Measurements from ENCODE around the gene TLX3.
"Not testable (repeated sequence)": the region's sequence is repeated elsewhere in the genome, so short reads cannot be mapped to it uniquely, and the experiment has no call there.

TLX3 gene

GRCh38 chr5:171291371-171291770 lies 17.7 kb upstream of the TLX3 start:
- no peaks in the 10 kb centered on the region for H3K9me3 Mint-ChIP-seq
- no peaks in the 10 kb centered on the region for H3K4me1 Mint-ChIP-seq
- ATAC-seq (no peak), DNase-seq (ENCODE audit: low spot score in 2 of 2) (no peak)
- H3K27ac Mint-ChIP-seq = no peak overlapping the region
- no peak overlapping the region for H3K4me3 Mint-ChIP-seq
- no peaks in the 10 kb centered on the region for H3K36me3 Mint-ChIP-seq

GRCh38 chr5:171295299-171295698 lies 13.7 kb upstream of the TLX3 start:
- no peaks in the 10 kb centered on the region for H3K9me3 Mint-ChIP-seq

GRCh38 chr5:171295801-171296200 lies 13.2 kb upstream of the TLX3 start:
- Mint-ChIP-seq H3K4me3 (no peak overlapping the region), H3K9me3 (no peaks in the 10 kb centered on the region), H3K36me3 (no peaks in the 10 kb centered on the region), H3K27ac (no peak overlapping the region), H3K4me1 (no peaks in the 10 kb centered on the region)
- DNase-seq (ENCODE audit: low spot score in 2 of 2) = no peak
- no peak for ATAC-seq

More at GRCh38 chr5:171295299-171295698, 13.7 kb upstream of the TLX3 start:
- H3K27ac Mint-ChIP-seq = no peak overlapping the region
- no peak overlapping the region for H3K4me3 Mint-ChIP-seq
- DNase-seq (ENCODE audit: low spot score in 2 of 2) (no peak), ATAC-seq (no peak)
- H3K4me1 Mint-ChIP-seq = no peaks in the 10 kb centered on the region
- H3K36me3 Mint-ChIP-seq = no peaks in the 10 kb centered on the region

- DNase-seq (ENCODE audit: low spot score in 2 of 2); H3K9me3 Mint-ChIP-seq; H3K36me3 Mint-ChIP-seq; H3K4me1 Mint-ChIP-seq; ATAC-seq; H3K4me3 Mint-ChIP-seq; H3K27ac Mint-ChIP-seq: not testable (repeated sequence)
Observed at GRCh38 chr5:171297941-171298340, 11.1 kb upstream of the TLX3 start.

GRCh38 chr5:171299228-171299627 lies 9.8 kb upstream of the TLX3 start:
- Mint-ChIP-seq H3K9me3 (no peaks in the 10 kb centered on the region), H3K4me3 (no peak overlapping the region), H3K27ac (no peak overlapping the region), H3K36me3 (no peaks in the 10 kb centered on the region), H3K4me1 (no peaks in the 10 kb centered on the region)
- ATAC-seq (no peak), DNase-seq (ENCODE audit: low spot score in 2 of 2) (no peak)

- ATAC-seq (no peak), DNase-seq (ENCODE audit: low spot score in 2 of 2) (no peak)
- Mint-ChIP-seq H3K36me3 (no peaks in the 10 kb centered on the region), H3K4me1 (no peaks in the 10 kb centered on the region), H3K27ac (no peak overlapping the region), H3K4me3 (no peak overlapping the region), H3K9me3 (no peaks in the 10 kb centered on the region)
Observed at GRCh38 chr5:171299851-171300250, 9.2 kb upstream of the TLX3 start.

GRCh38 chr5:171300358-171300757 lies 8.7 kb upstream of the TLX3 start:
- ATAC-seq (no peak), DNase-seq (ENCODE audit: low spot score in 2 of 2) (no peak)
- Mint-ChIP-seq H3K4me1 (no peaks in the 10 kb centered on the region), H3K4me3 (no peak overlapping the region), H3K9me3 (no peaks in the 10 kb centered on the region), H3K27ac (no peak overlapping the region), H3K36me3 (no peaks in the 10 kb centered on the region)

- Mint-ChIP-seq H3K9me3 (no peaks in the 10 kb centered on the region), H3K4me1 (peaks cover 13% of the 10 kb centered on the region), H3K36me3 (peaks cover 4% of the 10 kb centered on the region), H3K4me3 (no peak overlapping the region), H3K27ac (no peak overlapping the region)
- DNase-seq (ENCODE audit: low spot score in 2 of 2) (no peak), ATAC-seq (no peak)
Observed at GRCh38 chr5:171306166-171306565, 2.9 kb upstream of the TLX3 start.

- Mint-ChIP-seq H3K9me3 (no peaks in the 10 kb centered on the region), H3K27ac (no peak overlapping the region), H3K4me1 (peaks cover 13% of the 10 kb centered on the region), H3K4me3 (no peak overlapping the region), H3K36me3 (peaks cover 4% of the 10 kb centered on the region)
- DNase-seq (ENCODE audit: low spot score in 2 of 2) (no peak), ATAC-seq (no peak)
Observed at GRCh38 chr5:171306781-171307591, 2.1 kb upstream of the TLX3 start.

GRCh38 chr5:171307789-171308452 lies 1.1 kb upstream of the TLX3 start:
- DNase-seq (ENCODE audit: low spot score in 2 of 2) (no peak), ATAC-seq (no peak)
- Mint-ChIP-seq H3K4me3 (no peak overlapping the region), H3K36me3 (peaks cover 7% of the 10 kb centered on the region), H3K4me1 (peaks cover 20% of the 10 kb centered on the region), H3K9me3 (no peaks in the 10 kb centered on the region), H3K27ac (no peak overlapping the region)

GRCh38 chr5:171309276-171310211 lies 496 bp downstream of the TLX3 start:
- H3K36me3 Mint-ChIP-seq = peaks cover 12% of the 10 kb centered on the region
- no peaks in the 10 kb centered on the region for H3K9me3 Mint-ChIP-seq
- ATAC-seq (no peak), DNase-seq (ENCODE audit: low spot score in 2 of 2) (no peak)
- H3K27ac Mint-ChIP-seq = no peak overlapping the region
- peaks cover 30% of the 10 kb centered on the region for H3K4me1 Mint-ChIP-seq
- no peak overlapping the region for H3K4me3 Mint-ChIP-seq

- Mint-ChIP-seq H3K4me1 (peaks cover 30% of the 10 kb centered on the region), H3K27ac (peak overlapping the region; percentile 65), H3K4me3 (peak overlapping the region; percentile 30), H3K36me3 (peaks cover 12% of the 10 kb centered on the region), H3K9me3 (no peaks in the 10 kb centered on the region)
- ATAC-seq (no peak), DNase-seq (ENCODE audit: low spot score in 2 of 2) (no peak)
Observed at GRCh38 chr5:171310212-171310818, 1.3 kb downstream of the TLX3 start.

- H3K27ac Mint-ChIP-seq = peak overlapping the region; percentile 65
- H3K36me3 Mint-ChIP-seq = peaks cover 12% of the 10 kb centered on the region
- no peak for ATAC-seq
- H3K4me3 Mint-ChIP-seq = peak overlapping the region; percentile 30
- no peaks in the 10 kb centered on the region for H3K9me3 Mint-ChIP-seq
- DNase-seq (ENCODE audit: low spot score in 2 of 2) = no peak
- H3K4me1 Mint-ChIP-seq = peaks cover 32% of the 10 kb centered on the region
Observed at GRCh38 chr5:171310819-171311321, 1.8 kb downstream of the TLX3 start.

- ATAC-seq = peak; percentile 20
- Mint-ChIP-seq H3K27ac (no peak overlapping the region), H3K4me3 (peak overlapping the region; percentile 47)
Observed at GRCh38 chr5:171311322-171312077, 2.5 kb downstream of the TLX3 start.

More at GRCh38 chr5:171311322-171312077, 2.5 kb downstream of the TLX3 start:
- H3K4me1 Mint-ChIP-seq = peaks cover 36% of the 10 kb centered on the region
- H3K9me3 Mint-ChIP-seq = no peaks in the 10 kb centered on the region
- H3K36me3 Mint-ChIP-seq = peaks cover 12% of the 10 kb centered on the region
- DNase-seq (ENCODE audit: low spot score in 2 of 2) = no peak

Measured in stimulated activated effector memory CD8-positive, alpha-beta T cell treated with anti-CD3 and anti-CD28 coated beads, Interleukin-12 subunit alpha, Interleukin-12 subunit beta, amount 100 ng/mL, for 72 hours (primary cell).